ENCODE data around the gene AURKAIP1.

DNA sequence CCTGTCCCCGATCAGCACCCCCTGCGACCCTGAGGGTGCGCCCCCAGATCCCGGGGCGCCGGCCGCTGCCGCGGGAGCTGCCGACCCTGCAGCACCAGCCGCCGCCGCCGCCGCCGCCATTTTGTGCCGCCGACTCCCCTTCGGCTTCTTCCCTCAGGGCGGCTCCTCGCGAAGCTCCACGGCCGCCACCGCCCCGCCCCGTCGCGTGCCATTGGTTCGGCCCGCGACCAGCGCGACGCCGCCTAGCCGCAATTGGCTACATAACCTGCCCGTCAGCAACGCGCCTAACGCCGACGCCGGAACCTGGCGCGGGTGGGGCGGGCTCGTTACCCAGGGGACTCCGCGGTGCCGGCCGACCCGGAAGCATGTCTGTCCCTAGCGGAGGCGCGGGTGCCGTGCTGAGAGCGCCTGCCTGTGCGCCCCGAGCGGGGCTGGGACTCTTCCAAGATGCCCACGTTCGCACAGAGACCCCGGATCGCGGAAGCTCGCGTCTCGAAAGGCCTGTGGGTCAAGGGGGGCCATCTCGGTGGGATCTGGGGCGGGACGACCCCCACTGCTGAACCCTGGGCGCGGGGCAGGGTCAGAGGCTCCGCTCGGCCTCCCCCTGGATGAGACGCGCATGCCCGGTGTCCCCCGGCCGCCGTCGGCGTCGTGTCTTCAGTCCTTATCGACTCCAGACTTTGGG, 24.3 kb upstream of the AURKAIP1 start, which contains the start of gene CCNL2:
- TF ChIP-seq EZH2phosphoT487 (IDR thresholded peaks at IDR 0.05; ENCODE audit: insufficient read depth, low read depth) (no peak), EZH2 (IDR thresholded peaks at IDR 0.05; ENCODE audit: insufficient read depth, poor library complexity, severe bottlenecking) (no peak)

Data from GM23248 (cell line).